Retinal pigment epithelial cell (primary cell): ENCODE measurements around the gene SLC15A1.

Experiments
- DNase-seq: peaks from one replicate; pipeline ENCODE4 v3.0.0-alpha.2; 2010; ENCODE audit warnings: low read depth
- H3K4me3 ChIP-seq: 2 replicates; pipeline ENCODE4 v1.5.1; 2011; ENCODE audit warnings: mild to moderate bottlenecking, low read length, control low read depth, moderate library complexity
- TF ChIP-seq, protein P1 (sequence below): conservative IDR thresholded peaks from 2 replicates; pipeline ENCODE4 v1.5.1; 2011; ENCODE audit warnings: low read depth, low read length, control low read depth, inconsistent platforms

SLC15A1 gene

DNA sequence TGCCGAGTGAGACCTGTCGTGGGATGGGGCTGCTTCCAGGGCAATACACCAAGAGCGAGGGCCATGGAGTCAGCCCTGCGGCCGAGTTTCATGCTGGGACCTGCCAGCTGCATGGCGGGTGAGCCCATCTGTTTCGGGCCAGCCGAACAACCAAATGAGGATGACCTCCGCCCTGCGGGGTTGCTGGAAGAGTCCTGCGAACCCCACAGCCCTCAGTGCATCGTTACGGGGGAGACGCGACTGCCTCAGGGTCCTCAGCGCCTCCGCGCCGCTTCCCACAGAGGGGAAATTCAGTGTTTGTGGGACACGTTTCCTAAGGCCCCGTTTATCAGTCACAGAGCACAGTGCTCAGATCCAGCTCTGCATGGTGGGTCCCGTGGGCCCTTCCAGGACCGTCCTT is 22.0 kb downstream of the SLC15A1 start:
- H3K4me3 ChIP-seq, result no peak overlapping the region
- TF ChIP-seq, protein P1, sequence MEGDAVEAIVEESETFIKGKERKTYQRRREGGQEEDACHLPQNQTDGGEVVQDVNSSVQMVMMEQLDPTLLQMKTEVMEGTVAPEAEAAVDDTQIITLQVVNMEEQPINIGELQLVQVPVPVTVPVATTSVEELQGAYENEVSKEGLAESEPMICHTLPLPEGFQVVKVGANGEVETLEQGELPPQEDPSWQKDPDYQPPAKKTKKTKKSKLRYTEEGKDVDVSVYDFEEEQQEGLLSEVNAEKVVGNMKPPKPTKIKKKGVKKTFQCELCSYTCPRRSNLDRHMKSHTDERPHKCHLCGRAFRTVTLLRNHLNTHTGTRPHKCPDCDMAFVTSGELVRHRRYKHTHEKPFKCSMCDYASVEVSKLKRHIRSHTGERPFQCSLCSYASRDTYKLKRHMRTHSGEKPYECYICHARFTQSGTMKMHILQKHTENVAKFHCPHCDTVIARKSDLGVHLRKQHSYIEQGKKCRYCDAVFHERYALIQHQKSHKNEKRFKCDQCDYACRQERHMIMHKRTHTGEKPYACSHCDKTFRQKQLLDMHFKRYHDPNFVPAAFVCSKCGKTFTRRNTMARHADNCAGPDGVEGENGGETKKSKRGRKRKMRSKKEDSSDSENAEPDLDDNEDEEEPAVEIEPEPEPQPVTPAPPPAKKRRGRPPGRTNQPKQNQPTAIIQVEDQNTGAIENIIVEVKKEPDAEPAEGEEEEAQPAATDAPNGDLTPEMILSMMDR, result no peak
- DNase-seq, result no peak

DNA sequence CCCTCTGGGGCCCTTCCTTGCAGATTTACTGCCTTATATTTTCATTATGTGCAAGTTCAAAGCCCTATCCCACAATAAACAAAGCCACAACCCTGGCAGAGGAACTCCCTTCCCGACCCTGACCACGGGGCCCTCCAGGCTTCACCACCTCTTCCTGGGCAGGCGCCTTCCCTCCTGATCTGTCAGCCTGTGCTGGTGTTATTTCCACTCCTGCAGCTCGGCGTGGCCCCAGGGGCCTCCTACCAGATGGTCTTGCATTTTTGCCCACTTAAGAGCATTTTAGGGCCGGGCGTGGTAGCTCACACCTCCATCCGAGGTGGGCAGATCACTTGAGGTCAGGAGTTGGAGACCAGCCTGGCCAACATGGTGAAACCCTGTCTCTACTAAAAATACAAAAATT is 22.8 kb downstream of the SLC15A1 start:
- no peak overlapping the region for H3K4me3 ChIP-seq
- no peak for DNase-seq
- TF ChIP-seq, protein P1, result no peak

DNA sequence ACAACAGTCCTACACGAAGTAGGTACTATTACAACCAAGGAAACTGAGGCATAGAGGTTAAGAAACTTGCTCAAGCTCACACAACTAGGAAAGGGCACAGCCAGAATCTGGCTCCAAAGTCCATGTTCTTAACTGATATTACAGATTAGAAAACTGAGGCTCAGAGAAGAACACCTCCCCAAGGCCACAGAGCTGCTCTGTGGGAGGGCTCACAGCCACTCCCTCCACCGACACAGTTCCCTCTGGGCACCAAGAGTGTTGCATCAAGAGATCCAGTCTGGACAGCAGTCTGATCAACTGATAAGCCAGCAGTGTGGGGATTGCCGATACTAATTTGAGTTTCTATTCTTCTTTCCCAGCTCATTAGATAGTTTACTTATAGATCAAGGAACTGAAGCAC is 29.5 kb downstream of the SLC15A1 start:
- DNase-seq, result no peak
- TF ChIP-seq, protein P1, result no peak
- H3K4me3 ChIP-seq, result no peak overlapping the region

DNA sequence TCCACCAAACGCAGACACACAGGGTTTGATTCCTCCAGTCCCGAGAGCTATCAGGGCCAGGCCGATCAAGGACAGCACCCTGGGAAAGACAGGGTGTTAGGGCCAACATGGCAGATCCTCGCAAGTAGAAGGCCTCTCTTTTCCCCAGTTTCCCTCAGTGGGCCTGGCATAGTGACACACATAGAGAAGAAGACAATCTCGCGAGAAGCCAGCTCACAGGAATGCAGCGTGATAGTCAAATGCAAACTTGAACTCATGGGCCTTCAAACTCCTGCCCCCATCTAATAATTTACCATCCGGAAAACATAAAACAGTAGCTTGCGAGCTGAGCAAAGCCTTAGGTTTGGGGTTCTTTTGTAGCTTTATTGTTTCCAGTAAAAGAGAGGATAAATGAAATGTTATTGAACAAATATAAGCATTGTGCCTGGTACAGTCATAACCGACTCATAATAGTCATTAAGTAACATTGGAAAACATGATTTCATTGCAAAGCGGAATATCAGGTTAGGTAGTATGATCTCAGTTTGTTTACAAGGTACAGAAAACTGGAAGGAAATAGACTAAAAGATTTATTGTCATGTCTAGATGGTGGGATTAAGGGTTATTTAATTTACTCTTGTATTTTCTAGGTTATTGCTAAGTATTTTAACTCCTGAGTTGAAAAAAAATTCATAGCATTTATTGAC is 30.5 kb downstream of the SLC15A1 start:
- H3K4me3 ChIP-seq, result no peak overlapping the region
- DNase-seq, result no peak
- TF ChIP-seq, protein P1, result no peak

DNA sequence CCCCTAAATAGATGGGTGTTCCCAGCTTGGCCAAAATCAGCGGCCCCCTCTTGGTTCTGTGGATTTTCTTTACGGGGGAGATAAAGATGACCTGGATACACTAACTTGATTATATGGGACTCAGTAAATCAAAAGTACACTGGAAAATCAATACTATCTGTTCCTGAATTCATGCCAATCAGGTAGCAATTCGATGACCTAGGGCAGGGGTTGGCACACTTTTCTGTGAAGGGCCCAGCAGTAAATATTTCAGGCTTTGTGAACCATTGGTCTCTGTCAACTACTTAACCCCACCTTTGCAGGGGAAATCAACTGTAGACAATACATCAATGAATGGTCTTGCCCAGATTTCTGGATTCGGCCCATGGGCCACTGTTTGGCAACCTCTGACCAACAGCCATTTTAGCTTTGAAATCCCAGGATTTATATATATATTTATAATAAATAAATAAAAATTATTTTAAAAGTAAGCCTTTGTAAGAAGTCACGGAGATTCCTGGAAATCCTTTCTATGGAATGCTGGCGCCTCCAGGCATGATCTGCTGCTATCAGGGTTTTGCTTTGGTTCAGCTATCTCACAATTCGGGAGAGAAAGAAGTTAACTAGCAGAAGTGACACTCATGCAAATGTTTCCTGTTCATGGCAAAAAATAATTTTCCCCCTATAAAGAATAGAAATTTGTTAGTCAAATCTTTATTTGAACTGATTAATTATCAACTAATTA is 32.8 kb downstream of the SLC15A1 start:
- no peak for DNase-seq
- TF ChIP-seq, protein P1, result no peak
- H3K4me3 ChIP-seq, result no peak overlapping the region

DNA sequence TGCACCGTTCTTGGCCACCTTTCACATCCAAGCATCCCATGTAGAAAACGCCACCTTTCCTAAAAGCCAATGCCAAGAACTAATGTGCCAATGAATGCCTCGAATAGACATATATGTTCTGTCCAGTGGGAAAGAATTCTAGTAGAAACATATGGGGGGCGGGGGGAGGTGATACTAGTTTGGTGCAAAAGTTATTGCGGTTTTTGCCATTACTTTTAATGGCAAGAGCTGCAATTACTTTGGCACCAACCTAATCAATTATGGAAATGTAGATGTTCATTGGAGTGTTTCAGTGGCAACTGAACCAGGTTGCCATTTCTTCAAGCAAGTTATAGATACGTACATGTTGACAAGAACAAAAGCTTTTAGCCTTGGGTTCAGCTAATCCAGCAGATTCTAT is 34.6 kb downstream of the SLC15A1 start:
- no peak overlapping the region for H3K4me3 ChIP-seq
- no peak for DNase-seq
- TF ChIP-seq, protein P1, result no peak

DNA sequence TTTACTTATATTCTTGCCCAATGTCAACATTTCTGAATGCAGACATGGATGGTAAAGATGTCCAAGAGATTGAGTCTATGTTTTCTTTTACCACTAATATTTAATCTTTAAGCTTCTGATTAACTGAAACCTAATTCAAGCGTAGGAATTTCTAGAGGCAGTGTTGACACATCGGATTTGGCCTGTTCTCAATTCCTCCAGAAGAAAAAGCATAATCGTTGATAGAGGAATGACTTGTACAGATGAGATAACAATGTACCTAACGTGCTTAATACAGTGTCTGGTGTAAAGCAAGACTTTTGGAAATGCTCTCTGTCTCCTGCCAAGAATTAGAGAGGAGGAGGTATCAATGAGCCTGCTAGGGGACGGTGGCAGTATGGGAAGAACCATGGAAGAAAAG is 35.2 kb downstream of the SLC15A1 start:
- peak; percentile 2 for DNase-seq

More for the DNA sequence above, 35.2 kb downstream of the SLC15A1 start:
- TF ChIP-seq, protein P1, result no peak
- H3K4me3 ChIP-seq, result no peak overlapping the region
